ENCODE measurements around the gene TEX264. TPM values are rescaled to one million over a fixed set of nuclear protein-coding genes. Genes with fewer than 3 reads are reported as not detected.

Gene TEX264
- total RNA-seq, 1 donor from 2014 or later, result 38.6 TPM

DNA sequence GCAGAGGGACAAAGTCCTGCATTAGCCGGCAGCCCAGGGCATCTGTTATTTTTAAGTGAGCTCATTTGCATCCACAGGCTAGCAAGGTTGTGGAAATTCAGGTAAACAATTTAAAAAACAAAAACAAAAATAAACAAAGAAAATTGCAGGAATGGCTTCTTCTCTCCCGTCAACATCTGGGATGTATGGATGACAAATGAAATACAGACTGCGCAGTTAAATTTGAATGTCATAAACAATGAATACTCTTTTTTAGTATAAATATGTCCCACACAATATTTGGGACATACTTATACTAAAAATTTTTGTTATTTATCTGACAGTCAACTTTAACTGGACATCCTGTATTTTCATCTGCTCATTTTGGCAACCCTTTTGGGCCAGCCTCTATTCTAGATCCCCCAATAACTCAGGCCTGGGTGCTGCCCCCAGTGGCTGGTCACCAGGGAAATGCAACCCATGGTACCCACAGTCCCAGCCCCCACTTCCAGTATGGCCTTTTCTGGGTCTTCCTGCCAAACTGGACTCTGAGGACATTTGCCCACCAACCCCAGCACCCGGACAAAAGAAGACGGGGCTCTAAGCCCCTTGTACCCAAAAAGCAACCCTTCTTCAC lies 48.5 kb downstream of the TEX264 start:
- Mint-ChIP-seq H3K36me3 (no peaks in the 10 kb centered on the region), H3K27me3 (ENCODE audit: low read depth) (peaks cover 21% of the 10 kb centered on the region), H3K27ac (no peak overlapping the region), H3K9me3 (no peaks in the 10 kb centered on the region), H3K4me1 (no peaks in the 10 kb centered on the region), H3K4me3 (no peak overlapping the region)
- no peak for DNase-seq (ENCODE audit: low spot score in 2 of 2, unreplicated experiment in 2 of 2)
- TF ChIP-seq, protein P1, sequence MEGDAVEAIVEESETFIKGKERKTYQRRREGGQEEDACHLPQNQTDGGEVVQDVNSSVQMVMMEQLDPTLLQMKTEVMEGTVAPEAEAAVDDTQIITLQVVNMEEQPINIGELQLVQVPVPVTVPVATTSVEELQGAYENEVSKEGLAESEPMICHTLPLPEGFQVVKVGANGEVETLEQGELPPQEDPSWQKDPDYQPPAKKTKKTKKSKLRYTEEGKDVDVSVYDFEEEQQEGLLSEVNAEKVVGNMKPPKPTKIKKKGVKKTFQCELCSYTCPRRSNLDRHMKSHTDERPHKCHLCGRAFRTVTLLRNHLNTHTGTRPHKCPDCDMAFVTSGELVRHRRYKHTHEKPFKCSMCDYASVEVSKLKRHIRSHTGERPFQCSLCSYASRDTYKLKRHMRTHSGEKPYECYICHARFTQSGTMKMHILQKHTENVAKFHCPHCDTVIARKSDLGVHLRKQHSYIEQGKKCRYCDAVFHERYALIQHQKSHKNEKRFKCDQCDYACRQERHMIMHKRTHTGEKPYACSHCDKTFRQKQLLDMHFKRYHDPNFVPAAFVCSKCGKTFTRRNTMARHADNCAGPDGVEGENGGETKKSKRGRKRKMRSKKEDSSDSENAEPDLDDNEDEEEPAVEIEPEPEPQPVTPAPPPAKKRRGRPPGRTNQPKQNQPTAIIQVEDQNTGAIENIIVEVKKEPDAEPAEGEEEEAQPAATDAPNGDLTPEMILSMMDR (IDR thresholded peaks at IDR 0.05; ENCODE audit: unreplicated experiment), result no peak

DNA sequence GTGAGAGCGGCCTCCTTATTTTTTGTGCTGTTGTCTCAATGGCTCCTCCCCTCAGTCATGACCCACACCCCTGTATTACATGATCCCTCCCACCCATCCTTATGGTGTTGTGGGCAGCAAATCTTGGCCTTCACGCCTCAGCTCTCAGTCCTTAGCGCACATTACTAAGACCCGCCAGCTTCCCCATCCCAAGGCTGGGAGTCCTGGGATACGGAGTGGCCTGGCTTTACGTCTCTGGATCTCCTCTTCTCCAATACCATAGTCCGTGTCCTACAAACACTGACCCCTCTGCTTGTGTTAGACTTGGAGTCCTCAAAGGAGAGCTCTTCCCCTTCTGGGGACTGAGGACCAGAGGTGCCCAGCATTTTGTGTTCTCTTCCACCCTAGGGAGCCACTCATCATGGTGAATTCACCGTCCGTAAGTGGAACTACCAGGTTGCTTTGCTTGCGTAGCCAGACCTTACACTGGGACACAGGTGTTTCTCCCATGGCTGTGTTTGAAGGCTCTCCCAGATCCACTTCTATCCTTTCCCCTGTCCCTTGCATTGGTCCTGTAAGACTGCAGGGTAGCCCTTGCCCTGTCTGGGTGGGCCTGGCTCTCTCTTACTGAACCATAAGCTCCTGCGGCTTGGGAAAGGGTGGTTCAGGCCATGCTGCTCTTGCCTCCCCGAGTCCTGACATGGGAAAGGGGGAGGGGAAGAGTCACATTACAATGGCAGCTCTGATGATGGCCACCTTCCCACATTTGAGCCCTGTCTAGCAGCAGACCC lies 49.4 kb downstream of the TEX264 start:
- TF ChIP-seq, protein P1 (IDR thresholded peaks at IDR 0.05; ENCODE audit: unreplicated experiment), result no peak
- peaks cover 24% of the 10 kb centered on the region for H3K27me3 Mint-ChIP-seq (ENCODE audit: low read depth)
- no peaks in the 10 kb centered on the region for H3K36me3 Mint-ChIP-seq
- H3K4me1 Mint-ChIP-seq, result no peaks in the 10 kb centered on the region
- H3K4me3 Mint-ChIP-seq, result no peak overlapping the region
- no peak overlapping the region for H3K27ac Mint-ChIP-seq
- no peak for DNase-seq (ENCODE audit: low spot score in 2 of 2, unreplicated experiment in 2 of 2)
- no peaks in the 10 kb centered on the region for H3K9me3 Mint-ChIP-seq

DNA sequence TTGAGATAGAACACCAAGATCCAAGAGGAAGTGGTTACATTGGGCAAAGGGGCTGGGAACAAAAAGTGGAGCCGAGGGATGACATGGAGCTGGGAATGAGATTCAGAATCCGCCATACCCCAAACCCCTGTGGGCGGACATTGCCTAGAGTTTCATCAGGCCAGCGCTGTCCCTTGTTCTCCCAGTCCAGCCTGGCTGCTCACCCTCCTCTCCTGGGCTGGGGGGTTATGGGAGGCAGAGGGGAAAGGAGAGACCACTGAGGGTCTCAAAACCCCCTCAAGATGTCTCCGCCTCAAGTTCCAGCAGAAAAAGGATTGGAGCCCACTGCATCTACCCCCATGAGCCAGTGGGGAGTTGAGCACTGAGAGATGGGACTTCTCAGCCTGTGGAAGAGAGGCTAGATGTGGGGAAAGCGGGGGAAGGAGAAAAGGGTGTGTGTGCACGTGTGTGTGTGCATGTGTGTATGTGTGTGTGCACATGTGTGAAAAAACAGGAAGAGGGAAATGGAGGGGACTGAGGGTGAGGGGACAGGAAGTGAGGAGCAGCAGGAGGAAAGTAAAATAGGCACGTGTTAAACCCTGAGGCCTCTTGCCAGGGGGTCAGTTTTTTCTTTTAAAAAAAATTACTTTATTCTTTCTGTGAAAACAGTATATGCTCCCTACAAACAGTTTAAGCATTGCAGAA lies 50.2 kb downstream of the TEX264 start:
- Mint-ChIP-seq H3K27me3 (ENCODE audit: low read depth) (peaks cover 18% of the 10 kb centered on the region), H3K4me3 (no peak overlapping the region), H3K9me3 (no peaks in the 10 kb centered on the region), H3K27ac (no peak overlapping the region), H3K36me3 (no peaks in the 10 kb centered on the region), H3K4me1 (no peaks in the 10 kb centered on the region)
- TF ChIP-seq, protein P1 (IDR thresholded peaks at IDR 0.05; ENCODE audit: unreplicated experiment), result no peak
- no peak for DNase-seq (ENCODE audit: low spot score in 2 of 2, unreplicated experiment in 2 of 2)

DNA sequence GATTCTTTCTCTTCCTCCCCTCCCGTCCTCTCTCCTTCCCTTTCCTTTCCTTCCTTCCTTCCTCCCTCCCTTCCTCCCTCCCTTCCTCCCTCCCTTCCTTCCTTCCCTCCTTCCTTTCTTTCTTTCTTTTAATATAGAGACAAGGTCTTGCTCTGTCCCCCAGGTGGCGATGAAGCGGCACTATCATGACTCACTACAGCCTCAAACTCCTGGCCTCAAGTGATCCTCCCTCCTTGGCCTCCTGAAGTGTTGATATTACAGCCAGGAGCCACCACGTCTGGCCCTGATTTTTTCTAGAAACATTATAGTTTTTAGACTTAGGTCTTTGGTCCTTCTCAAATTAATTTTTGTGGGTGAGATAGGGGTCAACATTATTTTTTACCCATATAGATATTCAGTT lies 51.3 kb downstream of the TEX264 start:
- Mint-ChIP-seq H3K4me1 (no peaks in the 10 kb centered on the region), H3K27ac (no peak overlapping the region), H3K36me3 (no peaks in the 10 kb centered on the region), H3K27me3 (ENCODE audit: low read depth) (peaks cover 18% of the 10 kb centered on the region), H3K9me3 (no peaks in the 10 kb centered on the region), H3K4me3 (no peak overlapping the region)
- no peak for DNase-seq (ENCODE audit: low spot score in 2 of 2, unreplicated experiment in 2 of 2)
- TF ChIP-seq, protein P1 (IDR thresholded peaks at IDR 0.05; ENCODE audit: unreplicated experiment), result no peak

DNA sequence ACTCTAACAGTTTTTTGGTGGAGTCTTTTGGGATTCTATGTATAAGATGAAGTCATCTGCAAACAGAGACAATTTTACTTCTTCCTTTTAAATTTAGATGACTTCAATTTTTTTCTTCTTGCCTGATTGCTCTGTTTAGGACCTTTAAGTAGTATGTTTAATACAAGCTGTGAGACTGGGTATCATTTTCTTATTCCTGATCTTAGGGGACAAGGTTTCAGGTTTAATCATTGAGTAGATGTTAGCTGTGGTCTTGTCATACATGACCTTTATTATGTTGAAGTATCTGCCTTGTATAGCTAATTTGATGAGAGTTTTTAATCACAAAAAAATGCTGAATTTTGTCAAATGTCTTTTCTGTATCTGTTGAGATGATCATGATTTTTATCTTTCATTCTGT lies 56.4 kb downstream of the TEX264 start:
- TF ChIP-seq, protein P1 (IDR thresholded peaks at IDR 0.05; ENCODE audit: unreplicated experiment), result no peak
- peaks cover 31% of the 10 kb centered on the region for H3K27me3 Mint-ChIP-seq (ENCODE audit: low read depth)
- no peaks in the 10 kb centered on the region for H3K4me1 Mint-ChIP-seq
- no peak for DNase-seq (ENCODE audit: low spot score in 2 of 2, unreplicated experiment in 2 of 2)
- H3K4me3 Mint-ChIP-seq, result no peak overlapping the region
- H3K27ac Mint-ChIP-seq, result no peak overlapping the region
- no peaks in the 10 kb centered on the region for H3K9me3 Mint-ChIP-seq
- H3K36me3 Mint-ChIP-seq, result no peaks in the 10 kb centered on the region
